GM21526 (cell line): ENCODE measurements around the gene VASH2.
A peak's percentile ranks its signal among the peaks of the same experiment; 100 is the strongest.
"Not testable (repeated sequence)": the region's sequence is repeated elsewhere in the genome, so short reads cannot be mapped to it uniquely, and the experiment has no call there.

Experiments used
- ATAC-seq: cut with Tn5 transposase; IDR thresholded peaks from one replicate; pipeline ENCODE4 v1.9.1; 2021; ENCODE audit warnings: moderate library complexity; ENCODE audit not compliant: unreplicated experiment, low FRiP score

The VASH2 gene

DNA sequence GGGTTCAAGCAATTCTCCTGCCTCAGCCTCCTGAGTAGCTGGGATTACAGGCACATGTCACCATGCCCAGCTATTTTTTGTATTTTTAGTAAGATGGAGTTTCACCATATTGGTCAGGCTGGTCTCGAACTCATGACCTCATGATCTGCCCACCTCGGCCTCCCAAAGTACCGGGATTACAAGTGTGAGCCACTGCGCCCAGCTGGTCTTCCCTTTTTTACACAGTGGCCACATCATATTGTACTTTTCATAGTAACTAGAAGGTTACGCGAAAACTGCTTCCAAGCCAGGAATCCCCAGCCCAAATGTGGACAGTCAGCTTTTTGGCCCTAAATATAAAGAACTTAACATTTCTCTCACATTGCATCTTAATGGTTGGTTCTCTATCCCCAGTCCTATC lies 4.2 kb downstream of the VASH2 start:
- no peak for ATAC-seq

DNA sequence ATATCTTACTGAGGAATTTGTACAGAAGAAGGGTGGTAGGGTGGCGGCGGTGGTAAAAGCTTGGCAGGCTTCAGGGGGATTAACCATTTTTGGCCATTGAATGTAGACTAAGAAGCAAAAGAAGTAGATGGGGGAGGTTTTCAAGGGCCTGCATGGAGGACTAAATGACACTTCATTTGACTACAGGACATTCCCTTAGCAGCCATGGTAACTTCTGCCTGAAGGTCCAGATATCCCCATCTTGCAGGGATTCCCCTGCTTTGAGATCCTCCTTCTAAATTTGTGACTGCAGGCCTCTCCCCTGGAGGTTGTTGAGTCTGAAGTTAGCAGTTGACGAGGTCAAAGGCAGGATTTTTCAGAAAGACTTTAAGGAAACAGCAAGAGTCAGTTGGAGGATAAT lies 4.8 kb downstream of the VASH2 start:
- no peak for ATAC-seq

- ATAC-seq, result no peak
Observed at GRCh38 chr1:212955961-212956620, 5.8 kb downstream of the VASH2 start.

GRCh38 chr1:212957546-212957945 lies 7.2 kb downstream of the VASH2 start:
- no peak for ATAC-seq

GRCh38 chr1:212958175-212958574 lies 7.8 kb downstream of the VASH2 start:
- ATAC-seq, result no peak

GRCh38 chr1:212959266-212960220 lies 9.2 kb downstream of the VASH2 start:
- peak; percentile 75 for ATAC-seq

- no peak for ATAC-seq
Observed at GRCh38 chr1:212960932-212961331, 10.6 kb downstream of the VASH2 start.

DNA sequence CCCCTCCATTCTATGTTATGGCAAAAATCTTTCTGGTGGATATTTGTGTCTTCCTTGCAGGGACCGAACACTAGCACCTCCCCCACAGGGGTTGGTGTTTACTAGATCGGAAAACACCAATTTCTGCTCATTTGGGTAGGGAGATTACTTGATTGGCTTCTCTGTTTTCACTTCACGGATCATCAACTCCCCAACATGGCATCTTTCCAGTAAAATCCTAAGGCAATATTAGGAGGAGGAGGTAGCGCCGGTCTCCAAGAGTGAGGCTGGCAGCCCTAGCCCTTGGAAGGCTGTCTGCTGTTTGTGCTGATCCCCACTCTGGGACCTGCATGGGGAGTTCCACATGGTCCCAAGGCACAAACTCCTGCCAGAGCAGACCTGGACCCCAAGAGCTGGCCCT lies 12.2 kb downstream of the VASH2 start:
- ATAC-seq, result no peak

DNA sequence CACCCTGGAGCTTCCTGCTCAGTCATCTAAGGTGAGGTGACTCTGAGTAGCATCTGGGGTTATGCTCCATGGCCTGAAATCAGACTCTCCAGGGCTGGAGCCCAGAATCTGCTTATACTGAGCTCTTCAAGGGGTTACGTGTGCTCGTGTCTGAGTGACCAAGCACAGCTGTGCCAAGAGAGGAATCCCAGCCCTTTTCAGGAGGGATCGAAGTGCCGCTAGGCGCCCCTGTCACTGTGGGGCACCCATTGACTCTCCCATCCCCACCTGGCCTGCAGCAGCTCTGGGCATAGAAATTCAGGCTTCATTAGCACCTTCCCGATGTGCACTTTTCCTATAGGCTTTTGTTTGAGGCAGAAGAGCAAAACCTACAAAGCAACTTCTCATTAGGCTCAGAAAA lies 13.8 kb downstream of the VASH2 start:
- ATAC-seq, result no peak

DNA sequence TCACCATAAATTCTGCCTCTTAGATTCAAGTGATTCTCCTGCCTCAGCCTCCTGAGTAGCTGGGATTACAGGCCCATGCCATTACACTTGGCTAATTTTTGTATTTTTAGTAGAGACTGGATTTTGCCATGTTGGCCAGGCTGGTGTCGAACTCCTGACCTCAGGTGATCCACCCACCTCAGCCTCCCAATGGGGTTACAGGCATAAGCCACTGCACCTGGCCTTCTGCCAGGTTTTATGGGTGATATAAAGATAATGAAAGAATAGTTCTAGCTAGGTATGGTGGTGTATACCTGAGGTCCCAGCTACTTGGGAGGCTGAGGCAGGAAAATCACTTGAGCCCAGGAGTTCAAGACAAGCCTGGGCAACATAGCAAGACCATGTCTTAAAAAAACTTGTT lies 14.7 kb downstream of the VASH2 start:
- not testable (repeated sequence) for ATAC-seq

DNA sequence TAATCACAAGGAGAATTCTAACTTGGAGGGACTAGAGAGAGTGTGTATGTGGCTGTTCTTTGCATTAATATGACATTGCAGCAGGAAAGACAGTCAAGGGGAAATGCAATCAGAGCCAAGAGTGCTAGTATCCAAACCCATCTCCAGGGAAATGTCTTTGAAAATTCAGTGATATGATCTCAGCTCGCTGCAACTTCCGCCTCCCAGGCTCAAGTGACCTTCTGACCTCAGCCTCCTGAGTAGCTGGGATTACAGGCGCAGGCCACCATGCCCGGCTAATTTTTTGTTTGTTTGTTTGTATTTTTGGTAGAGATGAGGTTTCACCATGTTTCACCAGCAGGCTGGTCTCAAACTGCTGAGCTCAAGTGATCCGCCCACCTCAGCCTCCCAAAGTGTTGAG lies 16.3 kb downstream of the VASH2 start:
- ATAC-seq, result no peak

- ATAC-seq, result peak; percentile 57
Observed at GRCh38 chr1:212967801-212968200, 17.5 kb downstream of the VASH2 start.

DNA sequence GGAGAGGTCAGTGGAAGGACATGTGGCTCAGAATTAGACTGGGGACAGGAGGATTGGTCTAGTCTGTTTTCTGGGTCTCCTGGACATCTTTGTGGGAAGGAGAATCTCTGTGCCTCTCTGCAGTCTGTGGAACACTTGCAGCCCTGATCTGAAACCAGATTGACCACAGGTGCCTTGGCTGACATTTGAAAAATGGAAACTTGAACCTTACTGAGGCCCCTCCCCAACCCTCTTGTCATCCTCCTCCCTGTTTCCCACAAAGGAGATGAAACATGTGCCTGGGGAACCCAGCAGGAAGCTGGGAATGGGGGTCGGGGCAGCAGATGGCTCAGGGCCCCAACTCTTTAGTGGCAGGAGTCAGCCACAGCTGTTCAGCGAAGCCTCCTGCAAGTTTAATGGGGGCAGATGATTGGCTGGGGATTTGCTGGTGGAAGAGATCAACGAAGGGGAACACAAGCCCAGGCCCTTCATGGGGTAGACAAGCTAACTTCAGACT lies 18.1 kb downstream of the VASH2 start:
- no peak for ATAC-seq

- no peak for ATAC-seq
Observed at GRCh38 chr1:212970085-212970484, 19.7 kb downstream of the VASH2 start.

DNA sequence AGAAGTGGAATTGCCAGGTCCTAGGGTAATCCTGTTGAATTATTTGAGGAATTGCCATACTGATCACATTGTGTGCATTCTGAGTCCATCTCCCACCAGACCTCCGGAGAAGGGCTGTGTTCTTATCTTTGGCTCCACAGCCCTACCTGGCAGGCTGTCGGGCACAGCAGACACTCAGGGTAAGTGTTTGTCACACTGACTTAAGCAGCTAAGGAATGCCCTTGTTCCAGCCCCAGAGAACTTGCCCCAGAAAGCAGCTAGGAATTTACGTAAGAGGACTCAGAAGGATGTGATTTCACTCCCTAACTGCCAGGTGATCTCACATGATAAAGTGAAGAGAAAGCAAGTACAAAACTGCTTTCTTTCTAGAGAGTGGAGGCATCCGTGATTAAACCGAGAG lies 21.0 kb downstream of the VASH2 start:
- no peak for ATAC-seq

GRCh38 chr1:212973426-212973825 lies 23.1 kb downstream of the VASH2 start:
- ATAC-seq, result no peak

DNA sequence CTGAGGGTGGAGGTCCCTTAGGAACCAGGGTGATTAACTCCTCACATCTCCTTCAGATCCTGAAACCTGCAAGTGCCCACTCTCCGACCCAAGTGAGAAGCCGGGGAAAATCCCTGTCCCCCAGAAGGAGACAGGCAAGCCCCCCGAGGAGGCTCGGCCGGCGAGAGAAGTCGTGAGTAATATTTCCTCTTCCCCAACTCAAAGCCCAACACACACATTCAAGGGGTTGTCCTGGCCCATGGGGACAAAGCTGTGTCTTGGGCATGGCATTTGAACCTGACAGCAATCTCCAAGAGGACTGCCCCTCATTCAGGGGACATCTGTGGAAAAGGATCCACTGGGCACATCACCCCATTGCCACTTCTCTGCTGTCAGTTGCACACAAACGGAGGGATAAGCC lies 23.6 kb downstream of the VASH2 start:
- ATAC-seq, result no peak

- ATAC-seq, result no peak
Observed at GRCh38 chr1:212974711-212975110, 24.4 kb downstream of the VASH2 start.

DNA sequence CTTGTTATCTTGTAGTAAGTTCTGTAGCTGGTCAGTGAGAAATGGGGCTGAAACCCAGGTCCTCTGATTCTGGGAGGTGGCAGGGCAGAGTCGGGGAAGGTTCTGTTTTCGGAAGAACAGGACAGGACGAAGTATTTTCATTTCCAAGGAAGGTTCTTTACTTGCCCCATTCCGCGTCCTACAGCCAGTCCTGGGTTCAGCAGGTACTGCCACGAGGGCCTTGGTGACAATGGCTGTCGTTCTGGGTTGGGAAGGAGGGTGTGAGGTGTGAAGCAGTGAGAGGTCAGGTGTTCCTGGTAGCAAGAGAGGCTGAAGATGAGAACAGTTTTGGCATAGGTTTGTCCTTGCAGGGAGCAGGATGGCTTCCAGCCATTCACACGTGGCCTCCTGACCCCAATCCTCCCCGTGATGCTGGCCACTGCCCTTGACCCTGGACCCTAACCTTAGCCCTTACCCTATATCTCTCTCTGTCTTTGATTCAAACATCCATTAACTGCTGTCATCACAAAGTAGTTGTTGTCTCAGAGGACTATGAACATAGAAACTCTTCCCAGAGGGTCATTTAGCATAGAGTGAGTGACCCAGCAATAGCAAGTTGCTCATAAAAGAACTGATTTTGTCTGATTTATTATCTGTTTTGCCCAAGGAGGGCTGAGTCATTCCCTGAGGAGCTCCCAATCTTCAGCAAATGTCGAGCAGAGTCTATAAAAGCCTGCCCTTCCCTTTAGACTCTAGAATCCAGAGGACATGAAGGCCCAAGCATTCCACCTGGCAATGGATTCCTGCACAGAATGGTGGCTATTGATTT lies 25.0 kb downstream of the VASH2 start:
- ATAC-seq, result no peak

GRCh38 chr1:212976586-212976985 lies 26.2 kb downstream of the VASH2 start:
- no peak for ATAC-seq
